ENCODE measurements around the gene KIF9. TPM values are rescaled to one million over a fixed set of nuclear protein-coding genes. Genes with fewer than 3 reads are reported as not detected.

The KIF9 gene
- polyA plus RNA-seq, 3 donors from 2014 or later: 2.2 to 8.3 (median 4.1) TPM

Other genes with a start within 250 kb of the KIF9 start
- 10 to 100 TPM in 1 of 3 donors, 1 to 10 TPM in 2; 7.4 to 27.0 (median 8.2) TPM for gene SETD2, start 118.7 kb downstream of the KIF9 start, polyA plus RNA-seq
- gene KLHL18, start 145 bp upstream of the KIF9 start, polyA plus RNA-seq: 10 to 100 TPM; 11.7 to 21.1 (median 15.4) TPM
- 1 to 10 TPM in 1 of 3 donors, under 1 TPM in 2; 0.62 to 7.1 (median 0.68) TPM for gene PTPN23, start 98.2 kb upstream of the KIF9 start, polyA plus RNA-seq
- 10 to 100 TPM; 33.4 to 59.2 (median 38.8) TPM for gene SCAP, start 193.1 kb upstream of the KIF9 start, polyA plus RNA-seq
- 10 to 100 TPM; 51.9 to 68.9 (median 59.1) TPM for gene ELP6, start 230.9 kb upstream of the KIF9 start, polyA plus RNA-seq

Measured in immature natural killer cell (primary cell).